Karpas-422 (cell line): ENCODE results near the gene RICTOR. TPM values are rescaled to one million over a fixed set of nuclear protein-coding genes. Genes with fewer than 3 reads are reported as not detected.

ENCODE experiments used
- DNase-seq: peaks from one replicate; pipeline ENCODE4 v3.0.0-alpha.2; 2015
- H2AFZ ChIP-seq: fragments of 200-600 bp; sonication (generic); 2 replicates; pipeline ENCODE4 v1.6.1; 2014; ENCODE audit warnings: antibody characterized with exemption, low read length, mixed read lengths
- H3K27ac ChIP-seq: fragments of 200-600 bp; sonication (generic); 2 replicates; pipeline ENCODE4 v1.5.1; 2014; ENCODE audit warnings: mild to moderate bottlenecking, low read length, moderate library complexity
- H3K27me3 ChIP-seq: fragments of 200-600 bp; sonication (generic); 2 replicates; pipeline ENCODE4 v1.6.1; 2014; ENCODE audit warnings: low read length, mixed read lengths
- H3K36me3 ChIP-seq: fragments of 200-600 bp; sonication (generic); 2 replicates; pipeline ENCODE4 v1.6.1; 2014; ENCODE audit warnings: low read length, mixed read lengths; ENCODE audit not compliant: insufficient read depth
- H3K4me1 ChIP-seq: fragments of 200-600 bp; sonication (generic); 2 replicates; pipeline ENCODE4 v1.6.1; 2014; ENCODE audit warnings: mild to moderate bottlenecking, low read length, mixed read lengths
- H3K4me2 ChIP-seq: fragments of 200-600 bp; sonication (generic); 2 replicates; pipeline ENCODE4 v1.6.1; 2014; ENCODE audit warnings: low read length, low read depth, mild to moderate bottlenecking; ENCODE audit not compliant: poor library complexity, severe bottlenecking
- H3K4me3 ChIP-seq: fragments of 200-600 bp; sonication (generic); 2 replicates; pipeline ENCODE4 v1.5.1; 2014; ENCODE audit warnings: mild to moderate bottlenecking, antibody characterized with exemption, low read length, mixed read lengths
- H3K79me2 ChIP-seq: fragments of 200-600 bp; sonication (generic); 2 replicates; pipeline ENCODE4 v1.6.1; 2014; ENCODE audit warnings: mild to moderate bottlenecking, low read length, mixed read lengths
- H3K9ac ChIP-seq: fragments of 200-600 bp; sonication (generic); 2 replicates; pipeline ENCODE4 v1.6.0; 2014; ENCODE audit warnings: low read length
- H3K9me2 ChIP-seq: fragments of 200-600 bp; sonication (generic), shearing (Covaris generic); replicated peaks from 2 replicates; pipeline ENCODE4 v1.6.0; 2014; ENCODE audit warnings: mild to moderate bottlenecking, low read length, moderate library complexity; ENCODE audit not compliant: insufficient read depth
- H3K9me3 ChIP-seq: fragments of 300-700, 200-600 bp; sonication (generic); 2 replicates; pipeline ENCODE4 v1.6.1; 2014; ENCODE audit warnings: low read length, mixed read lengths
- H4K20me1 ChIP-seq: fragments of 200-600 bp; sonication (generic); 2 replicates; pipeline ENCODE4 v1.6.1; 2014; ENCODE audit warnings: mild to moderate bottlenecking, antibody characterized with exemption, low read length, low read depth; ENCODE audit not compliant: insufficient read depth
- total RNA-seq: library from RNA; depleted of rRNA; stranded (reverse); fragments of >200 nt; shearing (Covaris generic); gene quantifications from 2 replicates; pipeline ENCODE4 v1.2.3, GENCODE V29; 2014; ENCODE audit warnings: low replicate concordance

Gene RICTOR
- total RNA-seq, 1 experiment from 2014 or later = 42.7 TPM

- no peak overlapping the region for H3K4me3 ChIP-seq
- H3K36me3 ChIP-seq = peaks cover 24% of the 10 kb centered on the region
- H2AFZ ChIP-seq = no peak overlapping the region
- H3K9me2 ChIP-seq = no peaks in the 10 kb centered on the region
- H3K79me2 ChIP-seq = peaks cover 86% of the 10 kb centered on the region
- DNase-seq = no peak
- no peaks in the 10 kb centered on the region for H4K20me1 ChIP-seq
- H3K4me1 ChIP-seq = no peaks in the 10 kb centered on the region
- no peak overlapping the region for H3K9ac ChIP-seq
- no peaks in the 10 kb centered on the region for H3K27me3 ChIP-seq
- no peak overlapping the region for H3K4me2 ChIP-seq
- peaks cover 11% of the 10 kb centered on the region for H3K9me3 ChIP-seq
- no peak overlapping the region for H3K27ac ChIP-seq
These were observed 43.2 kb downstream of the RICTOR start for GRCh38 chr5:39031041-39031440.

DNA sequence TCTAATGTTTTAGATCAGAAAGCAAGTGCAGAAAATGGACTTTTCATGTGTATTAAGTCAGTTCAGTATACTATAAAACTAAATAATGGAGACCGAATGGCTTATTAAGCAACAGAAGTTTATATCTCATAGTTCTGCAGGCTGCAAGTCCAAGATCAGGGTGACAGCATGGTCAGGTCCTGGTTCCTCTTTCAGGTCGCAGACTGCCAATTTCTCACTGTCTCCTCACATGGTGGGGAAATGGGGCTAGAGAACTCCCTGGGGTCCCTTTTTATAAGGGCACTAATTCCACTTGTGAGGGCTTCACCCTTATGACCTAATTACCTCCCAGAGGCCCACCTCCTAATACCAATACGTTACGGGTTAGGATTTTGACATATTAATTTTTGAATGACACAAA lies 48.7 kb downstream of the RICTOR start:
- Histone ChIP-seq H3K9ac (no peak overlapping the region), H3K4me1 (no peaks in the 10 kb centered on the region), H3K9me2 (no peaks in the 10 kb centered on the region), H3K4me3 (no peak overlapping the region), H3K27ac (no peak overlapping the region), H4K20me1 (no peaks in the 10 kb centered on the region), H2AFZ (no peak overlapping the region), H3K36me3 (peaks cover 23% of the 10 kb centered on the region), H3K9me3 (peaks cover 11% of the 10 kb centered on the region), H3K79me2 (peaks cover 95% of the 10 kb centered on the region), H3K4me2 (no peak overlapping the region), H3K27me3 (no peaks in the 10 kb centered on the region)
- peak; percentile 56 for DNase-seq

- H3K79me2 ChIP-seq = peaks cover 95% of the 10 kb centered on the region
- no peaks in the 10 kb centered on the region for H4K20me1 ChIP-seq
- H3K4me2 ChIP-seq = no peak overlapping the region
- H3K27me3 ChIP-seq = no peaks in the 10 kb centered on the region
- no peaks in the 10 kb centered on the region for H3K4me1 ChIP-seq
- no peak overlapping the region for H3K4me3 ChIP-seq
- no peak overlapping the region for H3K9ac ChIP-seq
- H3K9me3 ChIP-seq = peaks cover 11% of the 10 kb centered on the region
- no peak overlapping the region for H2AFZ ChIP-seq
- H3K27ac ChIP-seq = no peak overlapping the region
- no peaks in the 10 kb centered on the region for H3K9me2 ChIP-seq
- DNase-seq = no peak
- H3K36me3 ChIP-seq = peaks cover 22% of the 10 kb centered on the region
These were observed 49.3 kb downstream of the RICTOR start for GRCh38 chr5:39024884-39025283.

DNA sequence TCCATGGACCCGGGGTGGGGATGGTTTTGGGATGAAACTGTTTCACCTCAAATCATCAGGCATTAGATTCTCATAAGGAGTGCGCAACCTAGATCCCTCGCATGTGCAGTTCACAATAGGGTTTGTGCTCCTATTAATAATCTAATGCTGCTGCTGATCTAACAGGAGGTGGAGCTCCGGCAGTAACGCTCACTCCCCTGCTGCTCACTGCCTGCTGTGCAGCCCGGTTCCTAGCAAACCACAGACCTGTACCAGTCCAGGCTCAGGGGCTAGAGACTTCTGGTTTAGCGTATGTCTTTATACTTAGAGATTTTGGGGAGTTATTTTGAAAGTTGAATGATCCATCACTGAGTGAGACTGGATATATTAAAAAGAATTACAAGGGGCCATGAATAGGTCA lies 50.2 kb downstream of the RICTOR start:
- Histone ChIP-seq H2AFZ (no peak overlapping the region), H3K27me3 (no peaks in the 10 kb centered on the region), H4K20me1 (no peaks in the 10 kb centered on the region), H3K79me2 (peaks cover 95% of the 10 kb centered on the region), H3K27ac (no peak overlapping the region), H3K4me3 (no peak overlapping the region), H3K9me3 (peaks cover 8% of the 10 kb centered on the region; the same call in 1 of the 2 replicates), H3K9me2 (no peaks in the 10 kb centered on the region), H3K9ac (no peak overlapping the region), H3K4me2 (no peak overlapping the region), H3K36me3 (peaks cover 20% of the 10 kb centered on the region), H3K4me1 (no peaks in the 10 kb centered on the region)
- DNase-seq = no peak

DNA sequence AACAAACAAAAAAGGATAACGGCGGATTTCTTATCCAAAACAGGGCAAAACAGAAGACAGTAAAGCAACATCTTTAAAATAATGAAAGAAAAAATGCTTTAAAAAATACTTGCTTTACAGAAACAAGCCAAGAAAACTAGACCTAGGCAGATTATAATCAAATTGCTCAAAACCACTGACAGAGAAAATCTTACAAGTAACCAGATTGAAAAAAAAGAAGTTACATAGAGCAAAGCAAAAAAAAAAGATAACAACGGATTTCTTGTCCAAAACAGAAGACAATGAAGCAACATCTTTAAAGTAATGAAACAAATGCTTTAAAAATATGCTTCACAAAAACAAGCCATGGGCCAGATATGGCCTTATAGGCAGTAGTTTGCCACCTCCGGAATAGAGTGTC lies 51.1 kb downstream of the RICTOR start:
- no peak for DNase-seq
- H3K36me3 ChIP-seq = peaks cover 22% of the 10 kb centered on the region; the same call in 1 of the 2 replicates
- H3K9me2 ChIP-seq = no peaks in the 10 kb centered on the region
- H3K4me3 ChIP-seq = no peak overlapping the region
- no peak overlapping the region for H2AFZ ChIP-seq
- H4K20me1 ChIP-seq = no peaks in the 10 kb centered on the region
- H3K4me2 ChIP-seq = no peak overlapping the region
- H3K27ac ChIP-seq = no peak overlapping the region
- H3K27me3 ChIP-seq = no peaks in the 10 kb centered on the region
- peaks cover 95% of the 10 kb centered on the region for H3K79me2 ChIP-seq
- no peak overlapping the region for H3K9ac ChIP-seq
- peaks cover 3% of the 10 kb centered on the region; the same call in 1 of the 2 replicates for H3K9me3 ChIP-seq
- no peaks in the 10 kb centered on the region for H3K4me1 ChIP-seq

GRCh38 chr5:39022151-39022550 lies 52.0 kb downstream of the RICTOR start:
- Histone ChIP-seq H3K4me3 (no peak overlapping the region), H3K4me2 (no peak overlapping the region), H3K79me2 (peaks cover 95% of the 10 kb centered on the region), H3K9me3 (no peaks in the 10 kb centered on the region), H3K36me3 (peaks cover 24% of the 10 kb centered on the region; the same call in 1 of the 2 replicates), H2AFZ (no peak overlapping the region), H3K4me1 (no peaks in the 10 kb centered on the region), H3K9ac (no peak overlapping the region), H3K27ac (no peak overlapping the region), H4K20me1 (no peaks in the 10 kb centered on the region), H3K27me3 (no peaks in the 10 kb centered on the region), H3K9me2 (no peaks in the 10 kb centered on the region)
- no peak for DNase-seq

GRCh38 chr5:39021413-39021812 lies 52.8 kb downstream of the RICTOR start:
- H3K4me2 ChIP-seq = no peak overlapping the region
- H3K4me3 ChIP-seq = no peak overlapping the region
- H3K9ac ChIP-seq = no peak overlapping the region
- no peak overlapping the region for H2AFZ ChIP-seq
- no peaks in the 10 kb centered on the region for H3K9me3 ChIP-seq
- H3K9me2 ChIP-seq = no peaks in the 10 kb centered on the region
- H3K4me1 ChIP-seq = no peaks in the 10 kb centered on the region
- H3K36me3 ChIP-seq = peaks cover 23% of the 10 kb centered on the region; the same call in 1 of the 2 replicates
- no peaks in the 10 kb centered on the region for H3K27me3 ChIP-seq
- H4K20me1 ChIP-seq = no peaks in the 10 kb centered on the region
- peaks cover 93% of the 10 kb centered on the region for H3K79me2 ChIP-seq
- H3K27ac ChIP-seq = no peak overlapping the region
- DNase-seq = no peak

GRCh38 chr5:39020458-39020857 lies 53.7 kb downstream of the RICTOR start:
- no peak overlapping the region for H3K4me3 ChIP-seq
- H3K27ac ChIP-seq = no peak overlapping the region
- no peaks in the 10 kb centered on the region for H3K9me2 ChIP-seq
- no peak overlapping the region for H3K4me2 ChIP-seq
- H3K9me3 ChIP-seq = no peaks in the 10 kb centered on the region
- H3K79me2 ChIP-seq = peaks cover 93% of the 10 kb centered on the region
- no peaks in the 10 kb centered on the region for H3K4me1 ChIP-seq
- H3K27me3 ChIP-seq = no peaks in the 10 kb centered on the region
- H2AFZ ChIP-seq = no peak overlapping the region
- H4K20me1 ChIP-seq = no peaks in the 10 kb centered on the region
- DNase-seq = no peak
- peaks cover 25% of the 10 kb centered on the region; the same call in 1 of the 2 replicates for H3K36me3 ChIP-seq
- H3K9ac ChIP-seq = no peak overlapping the region

GRCh38 chr5:39019254-39019653 lies 54.9 kb downstream of the RICTOR start:
- H3K27me3 ChIP-seq = no peaks in the 10 kb centered on the region
- H2AFZ ChIP-seq = no peak overlapping the region
- H3K9me2 ChIP-seq = no peaks in the 10 kb centered on the region
- no peak for DNase-seq
- H3K4me1 ChIP-seq = no peaks in the 10 kb centered on the region
- H4K20me1 ChIP-seq = no peaks in the 10 kb centered on the region
- no peak overlapping the region for H3K27ac ChIP-seq
- H3K4me2 ChIP-seq = no peak overlapping the region
- no peak overlapping the region for H3K4me3 ChIP-seq
- H3K79me2 ChIP-seq = peaks cover 91% of the 10 kb centered on the region
- H3K9ac ChIP-seq = no peak overlapping the region
- H3K9me3 ChIP-seq = no peaks in the 10 kb centered on the region
- peaks cover 34% of the 10 kb centered on the region for H3K36me3 ChIP-seq
